A673 (cell line): ENCODE measurements around the gene TRERF1. TPM values are rescaled to one million over a fixed set of nuclear protein-coding genes. Genes with fewer than 3 reads are reported as not detected.

ENCODE experiments used
- BruUV-seq: library from RNA; stranded (reverse); fragments of 400-500 nt; replicated peaks from 2 replicates; lab custom pipeline; 2021; lab: Mats Ljungman, UMichigan
- CTCF ChIA-PET: fragments of 300-600 bp; sonication (Branson Sonifier 250); formaldehyde crosslinking; loops from one replicate; lab custom pipeline; 2022; ENCODE audit warnings: antibody characterized with exemption; lab: Charles Lee
- POLR2A ChIA-PET: fragments of 300-600 bp; sonication (Branson Sonifier 250); formaldehyde crosslinking; loops from one replicate; lab custom pipeline; 2022; ENCODE audit warnings: antibody characterized with exemption; ENCODE audit not compliant: low non-redundant PET; lab: Charles Lee
- DNase-seq: peaks from one replicate; pipeline ENCODE4 v3.0.0-alpha.2; 2015; ENCODE audit warnings: low spot score
- H3K27ac ChIP-seq: fragments of 200-600 bp; sonication (generic); 2 replicates; pipeline ENCODE4 v1.5.1; 2016; ENCODE audit warnings: mixed run types, low read depth, mild to moderate bottlenecking, mixed read lengths, antibody characterized with exemption, low read length; ENCODE audit not compliant: poor library complexity, severe bottlenecking
- H3K27me3 ChIP-seq: fragments of 200-600 bp; sonication (generic); replicated peaks from 2 replicates; pipeline ENCODE4 v1.6.1; 2017; ENCODE audit warnings: mixed run types, low read depth, mild to moderate bottlenecking, mixed read lengths, antibody characterized with exemption, low read length; ENCODE audit not compliant: insufficient read depth, poor library complexity
- H3K36me3 ChIP-seq: fragments of 200-600 bp; sonication (generic); 2 replicates; pipeline ENCODE4 v1.6.1; 2016; ENCODE audit warnings: mixed run types, mild to moderate bottlenecking, mixed read lengths, antibody characterized with exemption, low read length; ENCODE audit not compliant: insufficient read depth, poor library complexity, severe bottlenecking
- H3K4me1 ChIP-seq: fragments of 200-600 bp; sonication (generic); 2 replicates; pipeline ENCODE4 v1.6.1; 2017; ENCODE audit warnings: mixed run types, mild to moderate bottlenecking, mixed read lengths, antibody characterized with exemption, low read length; ENCODE audit not compliant: insufficient read depth, poor library complexity, severe bottlenecking
- H3K4me3 ChIP-seq: fragments of 200-600 bp; sonication (generic); 2 replicates; pipeline ENCODE4 v1.5.1; 2016; ENCODE audit warnings: low read depth, mixed run types, mild to moderate bottlenecking, mixed read lengths, low read length; ENCODE audit not compliant: poor library complexity, severe bottlenecking
- H3K9me3 ChIP-seq: fragments of 200-600 bp; sonication (generic); 2 replicates; pipeline ENCODE4 v1.6.1; 2016; ENCODE audit warnings: mixed run types, low read depth, mild to moderate bottlenecking, mixed read lengths, antibody characterized with exemption, low read length; ENCODE audit not compliant: poor library complexity, severe bottlenecking
- EZH2 ChIP-seq: fragments of 200-600 bp; sonication (generic); IDR thresholded peaks from 2 replicates; pipeline ENCODE4 v1.6.1; 2017; ENCODE audit warnings: borderline replicate concordance, low read depth, mild to moderate bottlenecking, mixed read lengths, antibody characterized with exemption, low read length; ENCODE audit not compliant: poor library complexity, severe bottlenecking
- intact Hi-C: fragments of 100-400 bp; cut with micrococcal nuclease; formaldehyde crosslinking; loops from one replicate; pipeline ENCODE4 v1.10.0; 2022; ENCODE audit not compliant: unreplicated experiment
- total RNA-seq: library from RNA; stranded (reverse); gene quantifications from 2 replicates; pipeline ENCODE4 v1.2.3, GENCODE V29; 2021
- TF ChIP-seq, protein P1 (sequence below): fragments of 300-800, 200-600 bp; sonication (generic); conservative IDR thresholded peaks from 2 replicates; pipeline ENCODE4 v1.5.1; 2017; ENCODE audit warnings: low read depth, mild to moderate bottlenecking, antibody characterized with exemption, low read length, moderate library complexity, mixed read lengths

Gene TRERF1
- total RNA-seq, 1 experiment from 2014 or later, result 9.5 TPM

DNA sequence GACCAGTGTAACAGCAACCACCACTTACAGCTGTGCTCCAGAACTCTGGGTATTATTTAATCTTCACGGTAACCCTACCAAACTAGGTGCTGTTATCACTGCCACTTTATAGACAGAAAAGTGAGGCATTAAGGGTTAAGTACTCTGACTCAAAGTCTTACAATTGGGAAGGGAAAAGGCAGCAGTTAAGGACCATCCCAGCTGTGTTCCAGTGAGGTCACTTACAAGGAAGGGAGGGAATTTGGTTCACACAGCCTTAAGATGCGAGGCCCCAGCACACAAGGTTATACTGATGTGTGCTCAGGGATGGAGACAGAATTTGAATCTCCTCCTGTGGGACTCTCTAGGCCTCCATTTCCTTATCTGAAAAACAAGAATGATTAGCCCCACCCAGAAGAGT is 46.7 kb downstream of the TRERF1 start:
- no peak for DNase-seq
- Histone ChIP-seq H3K27me3 (no peaks in the 10 kb centered on the region), H3K27ac (no peak overlapping the region), H3K9me3 (no peaks in the 10 kb centered on the region), H3K4me1 (no peaks in the 10 kb centered on the region), H3K4me3 (no peak overlapping the region), H3K36me3 (no peaks in the 10 kb centered on the region)
- intact Hi-C loops, result no loop called here
- BruUV-seq, result no TSS peak
- POLR2A ChIA-PET, result no interaction called here
- CTCF ChIA-PET, result no interaction called here
- no peak for TF ChIP-seq EZH2
- TF ChIP-seq, protein P1, sequence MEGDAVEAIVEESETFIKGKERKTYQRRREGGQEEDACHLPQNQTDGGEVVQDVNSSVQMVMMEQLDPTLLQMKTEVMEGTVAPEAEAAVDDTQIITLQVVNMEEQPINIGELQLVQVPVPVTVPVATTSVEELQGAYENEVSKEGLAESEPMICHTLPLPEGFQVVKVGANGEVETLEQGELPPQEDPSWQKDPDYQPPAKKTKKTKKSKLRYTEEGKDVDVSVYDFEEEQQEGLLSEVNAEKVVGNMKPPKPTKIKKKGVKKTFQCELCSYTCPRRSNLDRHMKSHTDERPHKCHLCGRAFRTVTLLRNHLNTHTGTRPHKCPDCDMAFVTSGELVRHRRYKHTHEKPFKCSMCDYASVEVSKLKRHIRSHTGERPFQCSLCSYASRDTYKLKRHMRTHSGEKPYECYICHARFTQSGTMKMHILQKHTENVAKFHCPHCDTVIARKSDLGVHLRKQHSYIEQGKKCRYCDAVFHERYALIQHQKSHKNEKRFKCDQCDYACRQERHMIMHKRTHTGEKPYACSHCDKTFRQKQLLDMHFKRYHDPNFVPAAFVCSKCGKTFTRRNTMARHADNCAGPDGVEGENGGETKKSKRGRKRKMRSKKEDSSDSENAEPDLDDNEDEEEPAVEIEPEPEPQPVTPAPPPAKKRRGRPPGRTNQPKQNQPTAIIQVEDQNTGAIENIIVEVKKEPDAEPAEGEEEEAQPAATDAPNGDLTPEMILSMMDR, result no peak

DNA sequence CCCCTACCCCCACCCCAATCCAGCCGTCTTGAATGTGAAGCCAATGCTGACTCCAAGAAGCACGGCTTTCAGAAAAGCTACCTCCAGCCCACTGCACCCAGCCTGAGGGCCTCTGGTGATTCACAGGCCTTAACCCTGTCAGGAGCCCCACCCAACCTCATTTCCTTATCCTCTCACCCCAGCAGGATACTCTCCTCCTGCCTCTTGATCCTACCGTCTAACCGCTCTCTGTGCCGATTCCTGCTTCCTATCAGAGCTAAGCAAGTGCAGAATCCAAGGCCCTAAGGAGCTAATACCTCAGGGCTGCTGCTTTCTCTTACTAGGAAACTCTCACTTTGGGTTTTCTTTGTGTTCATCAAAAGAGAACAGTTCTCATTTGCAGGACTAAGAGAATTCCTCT is 47.2 kb downstream of the TRERF1 start:
- Histone ChIP-seq H3K36me3 (no peaks in the 10 kb centered on the region), H3K4me1 (no peaks in the 10 kb centered on the region), H3K9me3 (no peaks in the 10 kb centered on the region), H3K27ac (no peak overlapping the region), H3K4me3 (no peak overlapping the region), H3K27me3 (no peaks in the 10 kb centered on the region)
- CTCF ChIA-PET, result no interaction called here
- no peak for TF ChIP-seq EZH2
- TF ChIP-seq, protein P1, result no peak
- POLR2A ChIA-PET, result no interaction called here
- intact Hi-C loops, result no loop called here
- DNase-seq, result no peak
- BruUV-seq, result no TSS peak

DNA sequence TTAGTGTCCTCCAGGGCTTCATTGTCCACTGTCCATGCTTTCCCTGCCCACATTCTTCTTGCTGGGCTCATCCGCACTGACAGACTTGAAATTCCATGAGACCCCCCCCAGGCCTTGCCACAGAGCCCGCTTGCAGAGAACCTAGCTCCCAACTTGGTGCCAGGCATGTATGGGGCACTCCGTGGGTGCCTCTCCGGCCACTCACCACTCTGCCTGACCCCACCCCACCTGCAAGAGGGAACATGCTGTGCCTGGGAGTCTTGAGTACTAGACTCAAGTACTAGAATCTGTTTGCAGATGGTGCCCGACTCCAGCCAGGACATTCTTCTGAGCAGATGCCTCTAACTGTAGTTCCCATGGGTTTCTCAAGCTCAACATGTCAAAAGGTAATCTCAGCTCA is 47.9 kb downstream of the TRERF1 start:
- ChIA-PET POLR2A (no interaction called here), CTCF (no interaction called here)
- H3K36me3 ChIP-seq, result no peaks in the 10 kb centered on the region
- H3K4me3 ChIP-seq, result no peak overlapping the region
- no peak overlapping the region for H3K27ac ChIP-seq
- BruUV-seq, result no TSS peak
- H3K4me1 ChIP-seq, result no peaks in the 10 kb centered on the region
- intact Hi-C loops, result no loop called here
- TF ChIP-seq, protein P1, result no peak
- TF ChIP-seq EZH2, result no peak
- no peaks in the 10 kb centered on the region for H3K27me3 ChIP-seq
- DNase-seq, result no peak
- no peaks in the 10 kb centered on the region for H3K9me3 ChIP-seq
